GM19328 (cell line): ENCODE data around the gene COMMD7.

Experiments used
- ATAC-seq: cut with Tn5 transposase; IDR thresholded peaks from one replicate; pipeline ENCODE4 v1.9.1; 2021; ENCODE audit warnings: mild to moderate bottlenecking, moderate library complexity; ENCODE audit not compliant: unreplicated experiment

The COMMD7 gene

DNA sequence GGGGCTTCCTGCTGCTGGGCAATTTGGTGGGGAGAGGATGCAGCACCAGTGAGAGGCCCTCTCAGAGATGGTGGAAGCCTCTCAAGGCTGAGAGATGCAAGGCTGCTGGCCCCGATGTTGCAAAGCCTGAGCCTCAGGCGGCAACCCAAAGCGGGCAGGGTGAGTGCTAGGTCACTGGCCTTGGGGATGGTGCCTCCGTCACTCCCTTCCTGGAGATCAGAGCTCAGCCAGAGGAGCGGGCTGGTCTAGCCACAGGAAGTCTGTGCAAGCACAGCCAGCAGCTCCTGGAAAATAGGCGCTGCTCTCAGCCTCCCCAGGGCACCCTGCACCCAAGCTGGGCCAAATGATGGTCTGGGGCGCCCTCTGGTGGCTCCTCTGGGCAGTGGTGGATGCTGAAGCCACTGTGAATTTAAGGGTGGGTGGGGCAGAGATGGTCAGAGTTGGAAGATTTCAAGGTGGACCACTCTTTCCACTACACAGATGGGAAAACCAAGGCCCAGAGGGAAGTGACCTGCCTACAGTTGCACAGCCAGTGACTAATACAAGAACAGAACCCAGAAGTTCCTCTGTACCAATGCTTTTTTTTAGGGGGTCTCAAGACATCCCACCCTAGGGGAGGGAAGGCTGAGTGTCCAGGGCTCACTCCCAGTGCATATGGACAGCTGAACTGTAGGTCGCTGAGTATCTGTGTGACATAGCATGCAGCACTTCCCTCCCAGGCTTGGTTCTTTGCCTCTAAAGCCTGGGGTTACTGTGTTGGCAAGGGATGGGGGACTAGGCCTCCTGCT lies 90.3 kb downstream of the COMMD7 start:
- ATAC-seq = no peak
